Left lobe of liver (tissue), 2 donors: ENCODE results near the gene FCN3. TPM values are rescaled to one million over a fixed set of nuclear protein-coding genes. Genes with fewer than 3 reads are reported as not detected.
"Not testable (repeated sequence)": the region's sequence is repeated elsewhere in the genome, so short reads cannot be mapped to it uniquely, and the experiment has no call there.

Experiments
- ATAC-seq: fragments of 200-7000 bp; cut with Tn5 transposase; one replicate; pipeline ENCODE4 v1.9.1; 2020; ENCODE audit warnings: mild to moderate bottlenecking, moderate library complexity
- DNase-seq: peaks from one replicate; pipeline ENCODE4 v3.0.0-alpha.2; 2020; ENCODE audit warnings: low spot score
- total RNA-seq: library from RNA; stranded (reverse); gene quantifications from one replicate; pipeline ENCODE4 v1.2.1, GENCODE V29; 2021
- donor health status: DM: no; HTN: no; CAD: no; lungs with moderate emphysema.
- donor health status: DM: no; HTN: yes; CAD: no.

The FCN3 gene
- total RNA-seq, 1 donor from 2014 or later = 101 TPM

DNA sequence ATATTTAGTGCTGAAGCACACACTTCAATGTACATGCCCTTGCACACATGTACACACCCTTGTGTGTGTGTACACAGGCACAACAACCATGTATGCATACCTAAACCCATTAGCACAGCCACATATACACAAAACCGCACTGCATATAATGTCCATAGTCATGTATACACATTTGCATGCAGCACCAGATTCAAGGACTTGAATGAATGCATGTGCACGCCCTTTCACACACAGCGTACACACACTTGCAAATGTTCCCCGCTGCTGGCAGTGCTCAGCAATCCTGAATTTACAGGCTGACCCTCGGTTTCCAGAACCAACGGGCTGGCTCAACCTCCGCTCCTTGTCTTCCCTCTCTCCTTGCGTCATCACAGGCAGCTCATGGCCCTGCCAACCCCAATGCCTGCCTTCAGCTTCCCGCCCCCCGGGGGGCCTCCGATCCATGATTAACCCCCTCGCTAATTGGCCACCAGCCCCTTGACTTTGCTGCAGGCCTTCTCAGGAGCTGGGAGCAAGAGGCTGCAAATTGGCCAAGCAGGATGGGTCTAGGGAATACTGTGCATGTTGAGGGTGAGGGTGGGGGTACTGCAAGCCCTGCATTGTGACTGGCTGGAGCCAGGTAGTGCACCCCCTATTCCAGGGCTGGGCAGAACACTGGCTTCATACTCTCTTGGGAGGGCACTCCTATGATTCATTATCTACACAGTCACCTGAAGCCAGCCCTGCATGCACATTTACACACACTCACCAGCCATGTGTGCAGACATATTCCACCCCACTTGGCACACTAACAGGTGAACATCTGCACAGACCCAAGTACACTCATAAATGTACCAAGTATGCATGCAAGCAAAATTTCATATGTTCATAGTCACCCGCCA, 25.7 kb upstream of the FCN3 start:
- ATAC-seq (no peak), DNase-seq (no peak)

DNA sequence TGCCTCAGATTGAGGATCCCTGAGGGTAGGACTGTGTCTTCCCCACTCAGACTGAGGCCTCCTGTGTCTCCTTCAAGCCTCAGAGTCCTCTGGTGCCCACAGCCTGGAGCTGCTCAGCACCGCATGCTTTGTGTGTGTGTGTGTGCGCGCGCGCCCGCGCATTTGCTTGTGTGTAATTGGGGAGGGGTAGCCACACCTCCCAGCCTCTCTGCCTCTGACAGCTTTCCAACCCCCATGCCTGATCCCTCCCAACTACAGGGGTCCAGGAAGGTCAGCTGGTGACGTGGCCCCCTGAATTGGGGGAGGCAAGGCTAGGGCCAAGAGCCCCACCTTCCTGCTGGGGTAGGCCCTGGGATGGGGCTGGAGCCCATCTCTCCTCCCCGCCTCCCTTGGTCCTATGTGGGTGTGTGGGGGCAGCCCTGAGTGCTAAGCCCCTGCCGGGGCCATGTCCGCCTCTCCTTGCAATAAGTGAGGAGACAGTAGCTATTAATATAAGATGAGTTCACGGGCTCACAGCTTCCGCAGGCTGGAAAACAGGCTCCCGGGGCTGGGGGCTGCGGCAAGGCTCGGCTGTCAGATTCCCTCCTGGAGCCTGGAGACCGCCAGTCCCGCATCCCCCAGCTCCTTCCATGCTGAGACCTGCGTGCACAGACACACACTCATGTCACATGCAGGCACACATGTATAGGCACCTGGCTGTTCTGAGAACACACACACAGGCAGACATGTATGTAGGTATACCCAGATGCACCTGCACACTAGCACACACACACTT, 24.8 kb upstream of the FCN3 start:
- no peak for DNase-seq
- no peak for ATAC-seq

DNA sequence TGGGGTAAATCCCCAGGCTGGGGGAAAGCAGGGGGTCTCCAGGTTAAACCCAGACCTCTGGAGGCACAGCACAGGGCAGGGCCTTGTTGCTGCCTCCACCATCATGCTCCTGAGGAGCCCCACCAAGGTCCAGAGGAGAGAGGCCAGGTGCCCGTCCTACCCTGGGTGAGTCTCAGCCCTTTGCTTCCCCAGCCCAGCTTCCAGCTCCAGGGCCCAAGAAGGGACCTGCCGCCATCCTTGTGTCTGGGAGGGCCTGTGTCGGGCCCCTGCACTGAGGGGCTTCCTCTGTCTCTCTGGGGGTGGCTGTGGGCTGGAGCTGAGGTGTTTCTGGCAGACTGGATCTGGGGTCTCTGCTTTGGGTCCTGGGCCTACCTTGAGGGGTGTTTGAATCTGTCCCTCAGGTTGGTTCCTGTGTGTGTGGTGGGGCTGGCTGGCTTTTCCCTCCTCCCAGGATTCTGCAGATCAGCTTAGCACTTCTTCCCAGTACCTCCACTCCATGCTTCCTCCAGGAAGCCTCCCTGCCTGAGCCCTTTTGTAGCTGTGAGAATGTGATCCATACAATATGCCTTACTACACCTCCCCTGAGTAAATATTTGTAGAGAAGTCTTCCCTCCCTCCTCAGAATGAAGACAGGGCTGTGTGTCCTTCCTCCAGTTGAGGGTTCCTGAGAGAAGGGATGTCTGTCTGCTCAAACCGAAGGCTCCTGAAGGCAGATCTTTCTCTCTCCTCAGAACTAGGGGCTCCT, 24.0 kb upstream of the FCN3 start:
- DNase-seq (no peak), ATAC-seq (no peak)

DNA sequence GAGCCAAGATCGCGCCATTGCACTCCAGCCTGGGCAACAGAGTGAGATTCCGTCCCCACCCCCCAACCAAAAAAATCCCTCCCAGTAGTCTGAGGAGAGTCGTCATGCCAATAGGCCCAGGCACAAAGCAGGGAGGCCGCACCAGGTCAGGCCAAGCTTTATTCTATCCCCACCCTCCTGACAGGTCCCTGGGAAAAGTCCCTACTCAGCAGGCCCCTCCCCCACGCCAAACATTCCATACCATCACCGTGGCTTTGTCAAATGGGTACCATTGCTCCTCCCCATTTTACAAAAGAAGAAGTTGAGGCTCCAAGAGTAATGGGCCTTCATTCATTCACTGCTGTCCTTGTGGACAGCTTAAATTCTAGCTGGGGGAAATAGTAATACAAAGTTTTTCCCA, 23.1 kb upstream of the FCN3 start:
- no peak for DNase-seq
- no peak for ATAC-seq

DNA sequence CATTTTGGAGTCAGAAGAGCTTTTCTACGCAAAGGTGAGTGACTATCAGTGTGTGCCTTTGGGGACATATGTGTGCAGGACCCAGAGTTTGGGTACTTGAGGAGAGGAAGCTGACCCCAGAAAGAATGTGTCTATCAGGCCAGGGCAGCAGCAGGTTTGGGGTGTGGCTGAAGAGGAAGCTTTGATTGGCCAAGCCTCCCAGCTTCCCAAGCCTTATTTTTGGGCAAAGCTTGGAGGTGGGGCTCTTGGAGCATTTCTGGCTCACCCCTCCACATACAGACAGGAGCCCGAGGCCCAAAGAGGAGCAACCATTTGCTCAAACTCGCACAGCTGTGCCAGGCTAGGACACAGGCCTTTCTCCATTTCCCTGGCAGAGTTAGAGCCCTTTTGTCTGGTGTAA, 22.5 kb upstream of the FCN3 start:
- ATAC-seq (no peak), DNase-seq (no peak)

DNA sequence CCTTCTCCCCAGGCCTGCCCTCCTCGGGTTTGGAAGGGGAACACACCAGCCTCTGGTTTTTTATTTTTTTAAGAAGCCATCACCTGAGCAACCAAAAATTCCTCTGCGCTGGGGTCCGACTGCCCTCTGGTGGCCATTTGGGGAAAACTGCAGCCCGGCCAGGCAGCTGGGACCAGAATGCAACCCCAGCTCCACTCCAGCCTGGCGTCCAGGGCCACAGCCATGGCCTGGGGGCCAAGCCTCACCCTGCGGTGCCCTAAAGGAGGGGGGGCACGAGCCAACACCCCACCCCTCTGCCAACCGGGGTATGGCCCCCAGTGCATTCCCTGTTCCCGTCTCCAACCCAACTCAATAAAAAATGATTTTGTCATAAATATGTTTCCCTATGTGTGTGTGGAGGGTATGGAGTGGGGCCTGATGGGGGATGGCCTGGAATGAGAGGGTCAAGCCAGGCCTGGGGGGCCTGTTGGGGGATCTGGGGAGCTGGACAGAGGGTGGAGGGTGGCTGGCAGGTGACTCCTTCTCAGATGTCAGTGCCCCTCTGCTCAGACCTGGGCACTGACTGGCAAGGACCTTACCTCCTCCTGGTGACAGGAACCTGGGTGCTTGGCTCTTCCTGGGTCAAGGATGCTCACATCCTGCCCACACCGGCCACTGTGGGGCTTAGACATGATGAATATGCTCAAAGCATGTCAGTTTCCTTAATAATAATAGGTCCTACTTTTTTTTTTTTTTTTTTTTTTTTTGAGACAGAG, 21.0 kb upstream of the FCN3 start:
- ATAC-seq (peak; percentile 86), DNase-seq (peak; percentile 76)

DNA sequence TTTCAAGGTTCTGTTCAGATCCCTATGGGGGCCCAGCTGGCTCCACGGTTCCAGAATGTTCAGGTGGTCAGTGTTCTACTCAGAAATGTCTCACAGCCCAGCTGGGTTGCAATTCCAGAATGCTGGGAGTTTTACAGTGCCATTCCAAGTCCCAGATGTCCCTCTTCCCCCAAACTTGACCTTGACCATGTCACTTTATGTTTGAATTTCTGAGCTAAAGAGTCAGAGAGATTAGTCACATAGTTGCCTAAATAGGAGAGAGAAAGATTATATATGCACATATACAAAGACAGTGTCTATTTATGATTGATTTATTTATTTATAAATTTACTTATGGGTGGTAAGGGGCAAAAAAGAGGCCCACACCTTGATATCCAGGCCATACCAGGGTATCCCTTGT, 20.3 kb upstream of the FCN3 start:
- ATAC-seq (no peak), DNase-seq (no peak)

DNA sequence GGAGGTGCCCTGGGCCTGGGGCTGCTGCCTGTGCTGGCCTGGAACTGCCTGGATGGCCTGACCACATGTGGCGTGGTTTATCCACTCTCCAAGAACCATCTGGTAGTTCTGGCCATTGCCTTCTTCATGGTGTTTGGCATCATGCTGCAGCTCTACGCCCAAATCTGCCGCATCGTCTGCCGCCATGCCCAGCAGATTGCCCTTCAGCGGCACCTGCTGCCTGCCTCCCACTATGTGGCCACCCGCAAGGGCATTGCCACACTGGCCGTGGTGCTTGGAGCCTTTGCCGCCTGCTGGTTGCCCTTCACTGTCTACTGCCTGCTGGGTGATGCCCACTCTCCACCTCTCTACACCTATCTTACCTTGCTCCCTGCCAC, 19.6 kb upstream of the FCN3 start:
- ATAC-seq (no peak), DNase-seq (no peak)

DNA sequence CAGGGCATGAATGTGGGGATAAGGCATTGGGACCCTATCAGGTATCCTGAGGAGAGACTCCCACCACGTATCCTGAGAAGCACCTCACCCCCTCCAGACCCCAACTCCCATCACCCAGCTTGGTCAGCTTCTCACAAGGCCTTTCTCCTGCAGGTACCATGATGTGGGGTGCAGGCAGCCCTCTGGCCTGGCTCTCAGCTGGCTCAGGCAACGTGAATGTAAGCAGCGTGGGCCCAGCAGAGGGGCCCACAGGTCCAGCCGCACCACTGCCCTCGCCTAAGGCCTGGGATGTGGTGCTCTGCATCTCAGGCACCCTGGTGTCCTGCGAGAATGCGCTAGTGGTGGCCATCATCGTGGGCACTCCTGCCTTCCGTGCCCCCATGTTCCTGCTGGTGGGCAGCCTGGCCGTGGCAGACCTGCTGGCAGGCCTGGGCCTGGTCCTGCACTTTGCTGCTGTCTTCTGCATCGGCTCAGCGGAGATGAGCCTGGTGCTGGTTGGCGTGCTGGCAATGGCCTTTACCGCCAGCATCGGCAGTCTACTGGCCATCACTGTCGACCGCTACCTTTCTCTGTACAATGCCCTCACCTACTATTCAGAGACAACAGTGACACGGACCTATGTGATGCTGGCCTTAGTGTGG, 19.1 kb upstream of the FCN3 start:
- ATAC-seq (no peak), DNase-seq (no peak)

DNA sequence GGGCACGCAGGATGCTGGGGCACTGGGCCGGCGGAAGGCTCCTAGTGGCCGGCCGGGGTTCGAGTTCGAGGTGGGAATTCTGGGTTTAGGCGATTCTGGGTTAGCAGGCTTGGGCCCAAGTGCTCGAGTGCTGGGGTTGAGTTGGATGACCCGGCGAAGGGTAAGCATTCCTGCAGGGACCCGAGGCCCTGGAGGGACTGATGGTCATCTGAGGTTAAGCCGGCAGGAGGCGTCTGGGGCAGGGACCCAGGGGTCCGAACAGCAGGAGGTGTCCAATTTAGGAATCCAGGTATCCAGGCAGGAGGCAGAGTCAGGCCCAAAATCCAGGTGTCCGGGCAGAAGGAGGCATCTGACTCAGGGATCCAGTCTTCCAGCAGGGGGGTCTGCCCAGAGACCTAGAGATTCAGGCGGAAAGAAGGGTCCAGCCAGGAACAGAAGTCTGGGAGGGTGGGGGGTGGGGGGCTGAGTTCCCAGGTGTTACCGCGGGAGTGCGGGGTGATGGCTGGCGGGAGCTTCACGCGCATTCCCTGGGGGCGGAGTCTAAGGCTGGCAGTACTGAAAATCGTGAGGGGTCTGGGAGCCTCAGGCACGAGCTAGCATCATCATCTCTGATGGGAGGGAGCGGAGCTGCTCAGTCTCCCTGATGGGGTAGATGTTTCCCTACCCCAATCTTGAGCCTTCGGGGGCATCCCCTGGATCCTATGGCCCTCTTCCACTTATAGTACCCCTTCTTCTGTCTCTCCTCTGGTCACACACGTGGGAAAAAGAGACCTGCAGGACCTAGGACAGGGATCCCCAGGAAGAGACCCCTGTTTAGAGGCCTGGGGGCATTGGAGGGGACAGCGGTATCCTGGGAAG, 18.4 kb upstream of the FCN3 start:
- no peak for DNase-seq

DNA sequence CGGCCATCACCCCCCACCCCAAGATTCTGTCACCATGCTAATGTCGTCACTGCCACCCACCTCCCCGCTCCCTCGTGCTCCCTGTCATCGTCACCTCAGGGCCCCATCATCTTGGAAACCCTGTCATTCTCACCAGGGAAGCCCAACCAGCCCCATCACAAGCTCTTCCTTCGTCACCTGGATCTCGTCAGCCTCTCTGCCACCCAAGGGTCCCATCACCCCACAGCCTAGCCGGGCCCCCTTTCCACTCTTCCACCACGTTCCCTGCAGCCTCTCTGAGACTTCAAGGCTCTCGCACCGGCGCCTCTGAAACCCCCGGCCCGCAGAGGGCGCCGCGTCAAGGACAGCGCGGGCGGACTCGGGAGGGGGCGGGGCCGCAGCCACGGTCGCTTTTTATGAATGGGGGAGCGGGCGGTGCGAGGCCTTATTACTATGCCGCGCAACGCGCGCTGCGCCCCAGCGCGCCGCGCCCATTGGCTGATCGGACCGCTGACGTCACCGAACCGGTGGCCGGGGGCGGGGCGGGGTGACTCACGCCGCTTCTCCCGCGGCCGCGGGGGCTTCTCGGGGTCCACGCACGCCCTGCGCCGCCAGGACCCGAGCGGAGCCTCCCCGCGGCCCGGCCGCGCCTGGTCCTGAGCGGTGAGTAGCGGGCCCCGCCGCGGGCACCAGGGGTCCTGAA, 17.6 kb upstream of the FCN3 start, which contains the start of gene GPR3:
Gene GPR3, plus strand, starts transcription at position 527 of the 682 bp plus-strand sequence. CDS start 1,177 bp downstream, outside the sequence.
- DNase-seq = peak; percentile 73
- peak; percentile 69 for ATAC-seq

More for the DNA sequence above, 18.4 kb upstream of the FCN3 start:
- ATAC-seq = no peak

DNA sequence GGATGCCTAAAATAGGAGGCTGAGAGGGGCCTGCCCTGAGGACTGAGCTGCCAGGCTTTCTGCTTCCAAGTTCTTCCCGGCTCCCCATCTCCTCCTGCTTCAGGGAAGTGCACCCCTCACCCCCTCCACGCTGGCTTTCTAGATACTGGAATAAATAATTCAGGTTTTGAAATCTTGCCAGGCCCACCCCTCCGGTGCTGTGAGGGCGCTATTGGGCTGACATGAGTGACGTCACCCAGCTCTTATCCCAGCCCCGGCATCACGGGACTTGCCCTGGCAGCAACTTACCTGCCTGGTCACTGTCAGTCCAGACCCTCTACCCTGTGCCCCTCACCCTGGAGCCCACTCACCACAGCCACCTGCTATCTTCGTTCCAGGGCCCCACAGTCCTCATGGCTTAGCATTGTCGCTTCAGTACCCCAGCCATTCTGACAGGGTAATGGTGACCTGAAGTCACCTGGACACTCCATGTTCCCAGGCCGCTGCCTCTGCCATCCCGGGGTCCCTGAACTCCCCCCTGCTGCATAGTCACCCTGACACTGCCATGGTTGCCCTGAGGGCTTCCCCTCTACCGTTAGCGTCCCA, 17.0 kb upstream of the FCN3 start:
- ATAC-seq = peak; percentile 6
- DNase-seq = no peak

DNA sequence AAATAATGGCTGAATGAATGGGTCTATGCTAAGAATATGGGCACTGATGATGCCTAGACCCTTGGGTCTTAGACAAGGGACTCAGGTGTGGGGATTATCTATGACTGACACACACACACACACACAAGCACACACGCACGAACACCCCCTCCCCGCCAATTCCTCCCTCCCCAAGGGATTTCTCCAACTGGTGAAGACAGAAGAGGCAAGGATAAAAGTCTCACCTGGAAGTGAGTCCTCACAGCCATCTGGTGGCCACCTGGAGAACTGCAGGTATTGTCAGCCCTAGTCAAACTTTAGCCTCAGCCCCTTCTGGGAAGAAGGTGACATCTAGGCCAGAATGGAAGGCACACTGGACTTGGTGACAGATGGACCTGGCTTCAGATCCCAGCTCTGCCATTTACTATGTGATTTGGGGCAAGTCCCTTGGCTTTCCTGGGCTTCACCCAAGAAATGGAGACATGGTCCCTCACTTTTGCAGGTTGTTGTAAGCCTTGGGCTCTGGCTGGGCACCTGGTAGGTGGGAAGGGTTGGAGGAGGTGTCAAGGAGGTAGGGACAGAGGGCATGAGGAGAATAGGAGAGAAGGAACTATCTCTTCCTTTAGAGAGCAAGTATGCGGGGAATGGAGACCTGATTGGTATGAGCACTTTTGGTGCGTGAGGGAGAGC, 13.8 kb upstream of the FCN3 start:
- DNase-seq (peak; percentile 66), ATAC-seq (peak; percentile 88)

DNA sequence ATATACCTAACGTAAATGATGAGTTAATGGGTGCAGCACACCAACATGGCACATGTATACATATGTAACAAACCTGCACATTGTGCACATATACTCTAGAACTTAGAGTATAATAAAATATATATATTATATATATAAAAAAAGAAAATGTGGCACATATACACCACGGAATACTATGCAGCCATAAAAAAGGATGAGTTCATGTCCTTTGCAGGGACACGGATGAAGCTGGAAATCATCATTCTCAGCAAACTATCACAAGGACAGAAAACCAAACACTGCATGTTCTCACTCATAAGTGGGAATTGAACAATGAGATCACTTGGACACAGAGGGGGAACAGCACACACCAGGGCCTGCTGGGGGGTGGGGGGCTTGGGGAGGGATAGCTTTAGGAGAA, 10.2 kb upstream of the FCN3 start:
- not testable (repeated sequence) for DNase-seq, ATAC-seq

DNA sequence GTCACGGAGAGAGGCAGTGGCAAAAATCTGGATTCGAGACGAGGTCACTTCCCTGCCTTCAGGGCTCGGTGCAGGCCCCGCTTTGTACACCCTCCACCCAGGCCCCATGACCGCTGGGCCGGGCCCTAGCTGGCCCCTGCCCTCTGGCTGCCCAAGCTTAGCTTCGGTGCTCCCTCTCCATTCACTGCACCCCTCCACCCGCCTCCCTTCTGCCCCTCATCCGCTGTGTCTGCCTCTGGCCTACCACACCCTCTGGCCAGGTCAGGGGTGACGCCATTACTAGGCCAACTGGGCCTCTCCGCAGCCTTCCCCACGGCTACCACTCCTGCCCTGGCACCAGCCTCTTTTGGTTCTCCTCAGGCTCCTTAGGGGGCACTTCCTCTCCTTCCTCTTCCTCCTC, 9.0 kb upstream of the FCN3 start:
- ATAC-seq (no peak), DNase-seq (no peak)

DNA sequence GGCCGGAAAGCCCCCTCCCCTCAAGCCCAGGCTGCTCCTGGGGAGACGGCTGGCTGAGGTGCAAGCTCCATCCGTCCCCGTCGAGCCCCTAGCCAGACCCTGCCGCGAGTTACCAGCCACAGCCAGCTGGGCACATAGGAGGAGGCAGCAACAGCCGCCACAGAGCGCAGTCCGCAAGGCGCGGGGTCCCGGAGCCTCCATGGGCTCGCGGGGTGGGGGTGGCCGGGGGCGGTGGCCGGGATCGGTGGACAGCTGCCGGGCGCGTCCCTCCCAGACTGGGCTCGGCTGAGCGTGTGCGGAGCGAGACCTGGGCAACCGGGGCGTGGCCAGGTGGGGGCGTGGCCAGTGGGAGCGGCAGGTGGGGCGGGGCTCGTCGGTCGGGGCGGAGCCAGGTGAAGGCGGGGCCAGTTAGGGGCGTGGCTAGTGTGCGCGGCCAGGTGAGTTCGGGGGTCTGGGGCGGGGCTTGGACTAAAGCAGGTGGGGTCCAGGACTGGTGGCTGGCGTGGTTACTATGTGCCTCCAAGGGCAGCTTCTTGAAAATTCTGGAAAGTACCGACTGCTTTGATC, 8.5 kb upstream of the FCN3 start, which contains the start of gene CD164L2:
Gene CD164L2, minus strand, starts transcription at position 295 of the 567 bp plus-strand sequence. Its CDS starts 94 bp downstream, at position 201.
- ATAC-seq = peak; percentile 85
- no peak for DNase-seq
